Parathyroid adenoma (tissue), 2 donors: ENCODE data around the gene ACTN1.

Experiments used
- H2AFZ ChIP-seq: fragments of 300-600 bp; sonication (generic); one replicate; pipeline ENCODE4 v1.7.0; 2017; ENCODE audit warnings: antibody characterized with exemption, mild to moderate bottlenecking
- H3K27ac ChIP-seq: fragments of 300-600 bp; sonication (generic); one replicate; pipeline ENCODE4 v1.7.0; 2017
- H3K27me3 ChIP-seq: fragments of 300-600 bp; sonication (generic); one replicate; pipeline ENCODE4 v1.7.0; 2017; ENCODE audit warnings: low read length; ENCODE audit not compliant: control insufficient read depth, insufficient read depth
- H3K36me3 ChIP-seq: fragments of 300-600 bp; sonication (generic); one replicate; pipeline ENCODE4 v1.7.0; 2017; ENCODE audit warnings: low read length; ENCODE audit not compliant: control insufficient read depth, insufficient read depth
- H3K4me1 ChIP-seq: fragments of 300-600 bp; sonication (generic); one replicate; pipeline ENCODE4 v1.7.0; 2017; ENCODE audit warnings: control low read depth
- H3K4me2 ChIP-seq: fragments of 300-600 bp; sonication (generic); one replicate; pipeline ENCODE4 v1.7.0; 2017; ENCODE audit warnings: low read length
- H3K4me3 ChIP-seq: fragments of 300-600 bp; sonication (generic); one replicate; pipeline ENCODE4 v1.7.0; 2017; ENCODE audit warnings: low read depth, low read length
- H3K79me2 ChIP-seq: fragments of 300-600 bp; sonication (generic); one replicate; pipeline ENCODE4 v1.7.0; 2017; ENCODE audit warnings: control low read depth
- H3K9ac ChIP-seq: fragments of 300-600 bp; sonication (generic); one replicate; pipeline ENCODE4 v1.7.0; 2017; ENCODE audit warnings: mild to moderate bottlenecking
- H3K9me3 ChIP-seq: fragments of 300-600 bp; sonication (generic); one replicate; pipeline ENCODE4 v1.7.0; 2017; ENCODE audit warnings: low read length; ENCODE audit not compliant: control insufficient read depth
- CTCF ChIP-seq: fragments of 300-600 bp; sonication (generic); IDR thresholded peaks from one replicate; pipeline ENCODE4 v1.7.0; 2017; ENCODE audit warnings: antibody characterized with exemption, mild to moderate bottlenecking
- donor health status: primary hyperparathyroidism.

The ACTN1 gene

GRCh38 chr14:68945190-68945584 is 33.9 kb downstream of the ACTN1 start:
- no peak for TF ChIP-seq CTCF
- Histone ChIP-seq H3K79me2 (no peaks in the 10 kb centered on the region), H3K9me3 (no peaks in the 10 kb centered on the region), H3K9ac (no peak overlapping the region), H3K27me3 (no peaks in the 10 kb centered on the region), H3K27ac (no peak overlapping the region), H3K4me1 (no peaks in the 10 kb centered on the region), H3K4me2 (no peak overlapping the region), H3K4me3 (no peak overlapping the region), H3K36me3 (no peaks in the 10 kb centered on the region), H2AFZ (no peak overlapping the region)

GRCh38 chr14:68944162-68944561 is 34.9 kb downstream of the ACTN1 start:
- no peak overlapping the region for H3K9ac ChIP-seq
- H2AFZ ChIP-seq, result no peak overlapping the region
- no peaks in the 10 kb centered on the region for H3K27me3 ChIP-seq
- no peak overlapping the region for H3K4me2 ChIP-seq
- H3K27ac ChIP-seq, result no peak overlapping the region
- TF ChIP-seq CTCF, result no peak
- H3K4me1 ChIP-seq, result no peaks in the 10 kb centered on the region
- no peaks in the 10 kb centered on the region for H3K9me3 ChIP-seq
- H3K79me2 ChIP-seq, result no peaks in the 10 kb centered on the region
- H3K4me3 ChIP-seq, result no peak overlapping the region
- H3K36me3 ChIP-seq, result no peaks in the 10 kb centered on the region

- Histone ChIP-seq H3K27me3 (no peaks in the 10 kb centered on the region), H3K9ac (no peak overlapping the region), H3K79me2 (no peaks in the 10 kb centered on the region), H3K9me3 (no peaks in the 10 kb centered on the region), H3K27ac (no peak overlapping the region), H3K36me3 (no peaks in the 10 kb centered on the region), H3K4me2 (no peak overlapping the region), H3K4me1 (peaks cover under 1% of the 10 kb centered on the region), H3K4me3 (no peak overlapping the region), H2AFZ (no peak overlapping the region)
- no peak for TF ChIP-seq CTCF
These were observed 36.0 kb downstream of the ACTN1 start for GRCh38 chr14:68943107-68943506.

- peaks cover 7% of the 10 kb centered on the region for H3K4me1 ChIP-seq
- H3K4me2 ChIP-seq, result no peak overlapping the region
- no peak overlapping the region for H2AFZ ChIP-seq
- no peak overlapping the region for H3K9ac ChIP-seq
- no peaks in the 10 kb centered on the region for H3K36me3 ChIP-seq
- no peaks in the 10 kb centered on the region for H3K79me2 ChIP-seq
- H3K27ac ChIP-seq, result no peak overlapping the region
- no peaks in the 10 kb centered on the region for H3K27me3 ChIP-seq
- no peak for TF ChIP-seq CTCF
- no peaks in the 10 kb centered on the region for H3K9me3 ChIP-seq
- no peak overlapping the region for H3K4me3 ChIP-seq
These were observed 36.6 kb downstream of the ACTN1 start for GRCh38 chr14:68942296-68943035.

- peaks cover 8% of the 10 kb centered on the region for H3K4me1 ChIP-seq
- no peak overlapping the region for H2AFZ ChIP-seq
- H3K9ac ChIP-seq, result no peak overlapping the region
- H3K27me3 ChIP-seq, result no peaks in the 10 kb centered on the region
- no peak for TF ChIP-seq CTCF
- no peak overlapping the region for H3K4me3 ChIP-seq
- H3K79me2 ChIP-seq, result no peaks in the 10 kb centered on the region
- no peaks in the 10 kb centered on the region for H3K36me3 ChIP-seq
- H3K27ac ChIP-seq, result no peak overlapping the region
- H3K4me2 ChIP-seq, result no peak overlapping the region
- H3K9me3 ChIP-seq, result no peaks in the 10 kb centered on the region
These were observed 37.3 kb downstream of the ACTN1 start for GRCh38 chr14:68941820-68942219.
